ENCODE measurements around the gene GINS1. TPM values are rescaled to one million over a fixed set of nuclear protein-coding genes. Genes with fewer than 3 reads are reported as not detected.

The GINS1 gene
- total RNA-seq, 1 experiment from 2014 or later, result 74.3 TPM

GRCh38 chr20:25464501-25465242 lies 57.2 kb downstream of the GINS1 start:
- no peak for TF ChIP-seq CTCF (conservative IDR thresholded peaks at IDR 0.05)
- Histone ChIP-seq H3K23ac (ENCODE audit: insufficient read length, low read depth, low read length) (no peak overlapping the region), H2BK12ac (ENCODE audit: insufficient read length, low read depth, low read length) (no peak overlapping the region), H2AFZ (ENCODE audit: low read length) (no peak overlapping the region), H4K20me1 (ENCODE audit: control insufficient read depth, insufficient read depth, insufficient read length) (no peaks in the 10 kb centered on the region), H4K91ac (ENCODE audit: insufficient read length, low read depth, low read length) (no peak overlapping the region), H3K9me3 (ENCODE audit: control insufficient read depth, low read depth, low read length) (no peaks in the 10 kb centered on the region), H3K4me2 (ENCODE audit: insufficient read depth, insufficient read length, low read length) (no peak overlapping the region), H4K5ac (ENCODE audit: insufficient read length, low read depth, low read length) (no peak overlapping the region), H3T11ph (ENCODE audit: low read length) (no peak overlapping the region), H3K4me1 (ENCODE audit: insufficient read depth, low read length) (no peaks in the 10 kb centered on the region), H3K23me2 (ENCODE audit: insufficient read length, low read depth, low read length, poor library complexity, severe bottlenecking) (no peaks in the 10 kb centered on the region), H3K27me3 (ENCODE audit: insufficient read depth, low read length) (no peaks in the 10 kb centered on the region), H3K4ac (ENCODE audit: low read depth, low read length) (no peak overlapping the region), H3K79me2 (ENCODE audit: insufficient read depth, low read length) (no peaks in the 10 kb centered on the region), H2AK5ac (ENCODE audit: insufficient read length, low read length) (no peak overlapping the region), H3K14ac (ENCODE audit: insufficient read depth, low read length) (no peak overlapping the region), H3K18ac (ENCODE audit: insufficient read length, low read depth, low read length) (no peak overlapping the region), H3K56ac (ENCODE audit: insufficient read length, low read depth, low read length) (no peak overlapping the region), H3K27ac (ENCODE audit: insufficient read length, low read depth, low read length) (no peak overlapping the region), H2BK5ac (ENCODE audit: insufficient read length, low read length) (no peak overlapping the region), H3K9ac (ENCODE audit: extremely low read depth, insufficient read length, low read length) (no peak overlapping the region), H2BK120ac (ENCODE audit: low read depth, low read length, poor library complexity, severe bottlenecking) (no peak overlapping the region), H2BK20ac (ENCODE audit: low read depth, low read length, poor library complexity, severe bottlenecking) (no peak overlapping the region), H3K79me1 (ENCODE audit: insufficient read depth, low read depth, low read length, poor library complexity, severe bottlenecking) (no peaks in the 10 kb centered on the region), H4K8ac (replicated peaks; ENCODE audit: insufficient read length, low read depth, low read length) (no peak overlapping the region), H2BK15ac (ENCODE audit: low read depth, low read length) (no peak overlapping the region)
- no peak overlapping the region for H3K4me3 Mint-ChIP-seq
- no peaks in the 10 kb centered on the region for H3K27me3 Mint-ChIP-seq (ENCODE audit: low read depth)
- no peaks in the 10 kb centered on the region; a peak in 1 of 5 replicates for H3K9me3 Mint-ChIP-seq
- no peak for DNase-seq
- H3K36me3 Mint-ChIP-seq (ENCODE audit: insufficient read depth in 1 of 3, low read depth in 3 of 3), result peaks cover 58 to 86% (median 77%) of the 10 kb centered on the region in 3 experiments
- peaks cover 3 to 11% of the 10 kb centered on the region in 2 experiments; a peak in 3 of 4 replicates for H3K4me1 Mint-ChIP-seq
- WGBS (ENCODE audit: extremely low coverage, insufficient read length, low lambda C conversion rate), result no CpG with 5 or more reads among the region's 13 CpGs
- peak overlapping the region; percentile 55 to 78 (median 72); a peak in 3 of 7 replicates for H3K27ac Mint-ChIP-seq
